NCI-H146 treated with DMSO at 0.1 percent for 48 hours (cell line): ENCODE results near the gene KIF6.
A peak's percentile ranks its signal among the peaks of the same experiment; 100 is the strongest.

Source experiments
- DNase-seq: peaks from one replicate; lab custom pipeline; 2025; ENCODE audit not compliant: unreplicated experiment; lab: John Stamatoyannopoulos, UW

KIF6 gene

GRCh38 chr6:39357998-39358686 lies 367.1 kb downstream of the KIF6 start:
- no peak for DNase-seq

- no peak for DNase-seq
These were observed 371.4 kb downstream of the KIF6 start for GRCh38 chr6:39353698-39354315.

GRCh38 chr6:39350723-39351505 lies 374.3 kb downstream of the KIF6 start:
- no peak for DNase-seq

- no peak for DNase-seq
These were observed 376.5 kb downstream of the KIF6 start for GRCh38 chr6:39348740-39349139.

- peak; percentile 69 for DNase-seq
These were observed 377.2 kb downstream of the KIF6 start for GRCh38 chr6:39347906-39348585.

GRCh38 chr6:39347206-39347605 lies 378.0 kb downstream of the KIF6 start:
- DNase-seq, result no peak

- DNase-seq, result no peak
These were observed 380.4 kb downstream of the KIF6 start for GRCh38 chr6:39344821-39345280.

GRCh38 chr6:39343396-39343870 lies 381.8 kb downstream of the KIF6 start:
- DNase-seq, result no peak

- DNase-seq, result no peak
These were observed 382.4 kb downstream of the KIF6 start for GRCh38 chr6:39342692-39343395.

- no peak for DNase-seq
These were observed 383.3 kb downstream of the KIF6 start for GRCh38 chr6:39341937-39342336.

- DNase-seq, result no peak
These were observed 383.9 kb downstream of the KIF6 start for GRCh38 chr6:39341352-39341751.

GRCh38 chr6:39339868-39340550 lies 385.2 kb downstream of the KIF6 start:
- peak; percentile 88 for DNase-seq

- no peak for DNase-seq
These were observed 385.9 kb downstream of the KIF6 start for GRCh38 chr6:39339096-39339867.

GRCh38 chr6:39338397-39338796 lies 386.8 kb downstream of the KIF6 start:
- no peak for DNase-seq

GRCh38 chr6:39335780-39336545 lies 389.2 kb downstream of the KIF6 start:
- no peak for DNase-seq

- no peak for DNase-seq
These were observed 391.4 kb downstream of the KIF6 start for GRCh38 chr6:39333644-39334438.

GRCh38 chr6:39330476-39330875 lies 394.7 kb downstream of the KIF6 start:
- DNase-seq, result no peak

- no peak for DNase-seq
These were observed 395.2 kb downstream of the KIF6 start for GRCh38 chr6:39330057-39330456.
